PC-9 (cell line): ENCODE data around the gene PRCD. TPM values are rescaled to one million over a fixed set of nuclear protein-coding genes. Genes with fewer than 3 reads are reported as not detected.
"Not testable (repeated sequence)": the region's sequence is repeated elsewhere in the genome, so short reads cannot be mapped to it uniquely, and the experiment has no call there.

Experiments
- BruUV-seq: library from RNA; stranded (reverse); fragments of 400-500 nt; replicated peaks from 2 replicates; lab custom pipeline; 2021; lab: Mats Ljungman, UMichigan
- CTCF ChIA-PET: fragments of 300-600 bp; sonication (Branson Sonifier 250); formaldehyde crosslinking; loops from one replicate; lab custom pipeline; 2022; ENCODE audit warnings: antibody characterized with exemption; lab: Charles Lee
- POLR2A ChIA-PET: fragments of 300-600 bp; sonication (Branson Sonifier 250); formaldehyde crosslinking; loops from one replicate; lab custom pipeline; 2022; ENCODE audit warnings: antibody characterized with exemption; ENCODE audit not compliant: unreplicated experiment; lab: Charles Lee
- DNase-seq, 2 experiments: peaks; one replicate each; pipeline versions ENCODE4 v3.0.0 to v3.0.0-alpha.2; 2015 to 2022; ENCODE audit warnings: mixed read lengths in 1 of 2
- H2AFZ ChIP-seq: fragments of 200-600 bp; sonication (generic); 2 replicates; pipeline ENCODE4 v1.8.1; 2017; ENCODE audit warnings: antibody characterized with exemption
- H3F3A ChIP-seq: fragments of 200-600 bp; sonication (generic); 2 replicates; pipeline ENCODE4 v1.8.1; 2017; ENCODE audit warnings: antibody characterized with exemption, mild to moderate bottlenecking, low read depth; ENCODE audit not compliant: insufficient read depth
- H3K27ac ChIP-seq: fragments of 200-600 bp; sonication (generic); 2 replicates; pipeline ENCODE4 v1.6.1; 2016; ENCODE audit warnings: mixed run types
- H3K27me3 ChIP-seq: fragments of 200-600 bp; sonication (generic); 2 replicates; pipeline ENCODE4 v1.6.1; 2016; ENCODE audit warnings: low read depth, mixed run types; ENCODE audit not compliant: insufficient read depth
- H3K36me3 ChIP-seq: fragments of 200-600 bp; sonication (generic); 2 replicates; pipeline ENCODE4 v1.6.1; 2016; ENCODE audit warnings: low read depth, mixed run types
- H3K4me1 ChIP-seq: fragments of 200-600 bp; sonication (generic); replicated peaks from 2 replicates; pipeline ENCODE4 v1.6.1; 2016; ENCODE audit warnings: mixed run types; ENCODE audit not compliant: insufficient read depth
- H3K4me2 ChIP-seq: fragments of 200-600 bp; sonication (generic); 2 replicates; pipeline ENCODE4 v1.6.1; 2017; ENCODE audit warnings: mixed run types
- H3K4me3 ChIP-seq: fragments of 200-600 bp; sonication (generic); 2 replicates; pipeline ENCODE4 v1.6.1; 2016; ENCODE audit warnings: mixed run types
- H3K79me2 ChIP-seq: fragments of 200-600 bp; sonication (generic); 2 replicates; pipeline ENCODE4 v1.6.1; 2017; ENCODE audit warnings: low read depth, mixed run types
- H3K9me2 ChIP-seq: fragments of 200-600 bp; sonication (generic); 2 replicates; pipeline ENCODE4 v1.8.1; 2017; ENCODE audit warnings: mild to moderate bottlenecking; ENCODE audit not compliant: insufficient read depth
- H3K9me3 ChIP-seq: fragments of 200-600 bp; sonication (generic); 2 replicates; pipeline ENCODE4 v1.8.1; 2016; ENCODE audit warnings: low read depth; ENCODE audit not compliant: insufficient read depth
- H4K20me1 ChIP-seq: fragments of 200-600 bp; sonication (generic); 2 replicates; pipeline ENCODE4 v1.8.1; 2017; ENCODE audit not compliant: insufficient read depth
- EZH2 ChIP-seq: fragments of 200-600 bp; sonication (generic); IDR thresholded peaks from 2 replicates; pipeline ENCODE4 v1.8.0; 2017; ENCODE audit warnings: antibody characterized with exemption, low read depth
- intact Hi-C: fragments of 100-400 bp; cut with micrococcal nuclease; formaldehyde crosslinking; loops from one replicate; pipeline ENCODE4 v1.10.0; 2022; ENCODE audit not compliant: unreplicated experiment
- total RNA-seq: library from RNA; stranded (reverse); gene quantifications from 2 replicates; pipeline ENCODE4 v1.2.3, GENCODE V29; 2021
- TF ChIP-seq, protein P1 (sequence below): fragments of 200-600 bp; sonication (generic); conservative IDR thresholded peaks from 2 replicates; pipeline ENCODE4 v1.6.1; 2017; ENCODE audit warnings: mixed run types, antibody characterized with exemption, mild to moderate bottlenecking, moderate library complexity

The PRCD gene
- total RNA-seq, 1 experiment from 2014 or later, result 2.7 TPM

DNA sequence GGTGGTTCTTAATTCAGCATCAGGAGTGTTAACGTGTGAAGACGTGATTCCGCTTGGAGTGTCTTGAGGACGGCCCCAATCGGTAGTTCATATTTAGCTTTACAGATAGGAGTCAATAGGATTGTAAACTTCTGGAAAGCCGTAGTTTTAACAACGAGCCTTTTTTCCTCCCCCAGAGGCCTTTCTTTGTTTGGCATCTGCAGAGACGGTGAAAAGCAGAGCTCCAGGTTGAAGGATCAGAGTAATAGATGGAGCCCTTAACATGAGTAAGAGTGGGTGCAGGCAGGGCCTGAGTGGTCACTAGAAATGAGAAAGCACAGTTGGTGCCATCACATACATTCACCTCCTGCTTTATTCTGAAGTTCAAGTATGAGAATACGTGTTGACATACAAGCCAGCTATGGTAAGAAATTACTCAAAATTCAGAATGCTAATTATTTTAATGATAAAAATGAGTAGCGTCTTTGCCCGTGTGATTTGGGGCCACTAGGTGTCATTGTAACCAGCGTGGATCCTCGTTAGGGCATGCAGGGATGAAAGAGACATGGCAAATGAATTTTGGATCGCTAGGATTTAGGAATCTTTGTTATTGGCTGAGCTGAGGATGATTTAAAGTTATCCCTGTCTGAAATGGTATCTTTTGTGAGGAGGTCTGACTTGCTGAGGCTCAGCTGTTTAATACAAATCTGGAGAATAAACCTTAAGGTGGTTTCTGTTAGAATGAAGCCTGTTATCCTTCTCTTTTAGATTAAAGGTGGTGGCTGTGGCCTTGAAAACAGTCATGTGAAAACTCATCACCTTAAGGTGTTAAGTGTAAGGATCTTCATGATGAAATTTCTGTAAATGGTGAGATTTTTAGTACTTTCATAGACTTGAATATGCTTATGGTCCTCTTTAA, 18.6 kb downstream of the PRCD start:
- H2AFZ ChIP-seq, result no peak overlapping the region; the same call in 1 of the 2 replicates
- H3K4me2 ChIP-seq, result peak overlapping the region; percentile 99
- no TSS peak for BruUV-seq
- TF ChIP-seq, protein P1, sequence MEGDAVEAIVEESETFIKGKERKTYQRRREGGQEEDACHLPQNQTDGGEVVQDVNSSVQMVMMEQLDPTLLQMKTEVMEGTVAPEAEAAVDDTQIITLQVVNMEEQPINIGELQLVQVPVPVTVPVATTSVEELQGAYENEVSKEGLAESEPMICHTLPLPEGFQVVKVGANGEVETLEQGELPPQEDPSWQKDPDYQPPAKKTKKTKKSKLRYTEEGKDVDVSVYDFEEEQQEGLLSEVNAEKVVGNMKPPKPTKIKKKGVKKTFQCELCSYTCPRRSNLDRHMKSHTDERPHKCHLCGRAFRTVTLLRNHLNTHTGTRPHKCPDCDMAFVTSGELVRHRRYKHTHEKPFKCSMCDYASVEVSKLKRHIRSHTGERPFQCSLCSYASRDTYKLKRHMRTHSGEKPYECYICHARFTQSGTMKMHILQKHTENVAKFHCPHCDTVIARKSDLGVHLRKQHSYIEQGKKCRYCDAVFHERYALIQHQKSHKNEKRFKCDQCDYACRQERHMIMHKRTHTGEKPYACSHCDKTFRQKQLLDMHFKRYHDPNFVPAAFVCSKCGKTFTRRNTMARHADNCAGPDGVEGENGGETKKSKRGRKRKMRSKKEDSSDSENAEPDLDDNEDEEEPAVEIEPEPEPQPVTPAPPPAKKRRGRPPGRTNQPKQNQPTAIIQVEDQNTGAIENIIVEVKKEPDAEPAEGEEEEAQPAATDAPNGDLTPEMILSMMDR, result peak; percentile 59; the same call in 1 of the 2 replicates
- no peak for TF ChIP-seq EZH2
- DNase-seq, result no peak
- H3K9me2 ChIP-seq, result no peaks in the 10 kb centered on the region
- peak overlapping the region; percentile 97 for H3K4me3 ChIP-seq
- peaks cover 43% of the 10 kb centered on the region for H4K20me1 ChIP-seq
- H3K9me3 ChIP-seq, result no peaks in the 10 kb centered on the region
- H3K36me3 ChIP-seq, result peaks cover 18% of the 10 kb centered on the region
- ChIA-PET CTCF (interaction anchor here (0.5 to 2.6 kb wide), 6 partner anchors 28 to 123 kb away, joined by 3 to 9 read pairs (median 6); partner anchors contain the start of gene ST6GALNAC2), POLR2A (interaction anchor here (0.6 to 1.3 kb wide), 3 partner anchors 26 to 123 kb away, joined by 3 to 5 read pairs (median 3); no protein-coding TSS in a partner anchor)
- intact Hi-C loops, result loop anchor here (1.0 to 5.0 kb wide), 3 partner anchors 55 to 169 kb away; partner anchors contain the start of genes JMJD6 and METTL23
- H3K27me3 ChIP-seq, result no peaks in the 10 kb centered on the region
- H3K27ac ChIP-seq, result peak overlapping the region; percentile 85
- peaks cover 33% of the 10 kb centered on the region for H3F3A ChIP-seq
- H3K79me2 ChIP-seq, result peaks cover 56% of the 10 kb centered on the region
- peaks cover 27% of the 10 kb centered on the region for H3K4me1 ChIP-seq

DNA sequence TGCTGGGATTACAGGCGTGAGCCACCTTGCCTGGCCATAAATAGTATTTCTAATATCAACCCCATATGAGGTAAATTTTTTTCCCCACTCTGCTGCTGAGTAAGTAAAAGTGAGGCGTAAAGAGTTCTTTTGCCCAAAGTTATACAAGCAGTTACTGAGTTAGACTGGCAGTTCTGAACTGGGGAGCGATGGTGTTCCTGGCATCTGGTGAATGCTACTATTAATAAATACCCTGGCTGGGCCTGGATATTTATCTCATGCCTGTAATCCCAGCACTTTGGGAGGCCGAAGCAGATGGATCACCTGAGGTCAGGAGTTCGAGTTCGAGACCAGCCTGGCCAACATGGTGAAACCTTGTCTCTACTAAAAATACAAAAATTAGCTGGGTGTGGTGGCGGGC, 19.6 kb downstream of the PRCD start:
- H3K27ac ChIP-seq, result peak overlapping the region; percentile 50; the same call in 1 of the 2 replicates
- not testable (repeated sequence) for H3K9me3 ChIP-seq, H3K27me3 ChIP-seq, H3K9me2 ChIP-seq, H2AFZ ChIP-seq, BruUV-seq, DNase-seq
- intact Hi-C loops, result loop anchor here (5.0 kb wide), 1 partner anchor 168 kb away; the partner anchor contains the start of genes JMJD6 and METTL23
- H3F3A ChIP-seq, result peaks cover 33% of the 10 kb centered on the region
- peaks cover 27% of the 10 kb centered on the region for H3K4me1 ChIP-seq
- POLR2A ChIA-PET, result interaction anchor here (0.5 kb wide), 1 partner anchor 19 kb away, joined by 8 read pairs; no protein-coding TSS in a partner anchor
- H3K4me2 ChIP-seq, result peak overlapping the region; percentile 99
- H4K20me1 ChIP-seq, result peaks cover 43% of the 10 kb centered on the region
- H3K79me2 ChIP-seq, result peaks cover 56% of the 10 kb centered on the region
- H3K4me3 ChIP-seq, result peak overlapping the region; percentile 97; the same call in 1 of the 2 replicates
- peaks cover 18% of the 10 kb centered on the region for H3K36me3 ChIP-seq
- CTCF ChIA-PET, result interaction anchor here (1.4 kb wide), 1 partner anchor 54 kb away, joined by 4 read pairs; no protein-coding TSS in a partner anchor

DNA sequence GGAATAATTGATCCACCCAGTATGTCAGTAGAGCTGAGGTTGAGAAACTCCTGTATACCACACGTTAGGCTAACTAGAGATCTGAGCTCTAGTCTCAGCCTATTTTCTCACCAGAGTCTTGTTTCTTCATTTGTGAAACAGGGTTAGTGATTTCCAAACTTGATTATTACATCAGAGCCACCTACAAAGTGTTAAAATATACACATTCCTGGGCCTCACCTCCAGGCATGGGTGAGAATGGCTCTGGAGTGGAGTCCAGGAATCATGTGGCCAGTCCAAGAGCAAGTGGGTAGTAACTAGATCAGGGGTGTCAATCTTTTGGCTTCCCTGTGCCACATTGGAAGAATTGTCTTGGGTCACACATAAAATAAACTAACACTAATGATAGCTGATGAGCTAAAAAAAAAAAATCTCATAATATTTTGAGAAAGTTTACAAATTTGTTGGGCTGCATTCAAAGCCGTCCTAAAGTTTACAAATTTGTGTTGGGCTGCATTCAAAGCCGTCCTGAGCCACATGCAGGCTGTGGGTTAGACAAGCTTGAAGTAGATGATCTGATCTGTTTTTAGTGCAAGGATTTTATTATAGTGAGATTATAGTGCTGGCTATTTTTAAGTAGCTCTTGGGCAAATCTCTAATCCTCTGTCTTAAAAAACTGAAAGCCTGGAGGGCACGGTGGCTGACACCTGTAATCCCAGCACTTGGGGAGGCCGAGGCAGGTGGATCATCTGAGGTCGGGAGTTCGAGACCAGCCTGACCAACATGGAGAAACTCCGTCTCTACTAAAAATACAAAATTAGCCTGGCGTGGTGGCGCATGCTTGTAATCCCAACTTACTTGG, 20.4 kb downstream of the PRCD start:
- TF ChIP-seq, protein P1, result no peak
- TF ChIP-seq EZH2, result no peak
- peaks cover 18% of the 10 kb centered on the region for H3K36me3 ChIP-seq

More for the DNA sequence above, 20.4 kb downstream of the PRCD start:
- peaks cover 43% of the 10 kb centered on the region for H4K20me1 ChIP-seq
- no peak overlapping the region for H2AFZ ChIP-seq
- no peaks in the 10 kb centered on the region for H3K9me3 ChIP-seq
- POLR2A ChIA-PET, result interaction anchor here (0.5 kb wide), 1 partner anchor 19 kb away, joined by 8 read pairs; no protein-coding TSS in a partner anchor
- peak overlapping the region; percentile 50; the same call in 1 of the 2 replicates for H3K27ac ChIP-seq
- H3K79me2 ChIP-seq, result peaks cover 56% of the 10 kb centered on the region
- peak overlapping the region; percentile 99 for H3K4me2 ChIP-seq
- peak overlapping the region; percentile 97; the same call in 1 of the 2 replicates for H3K4me3 ChIP-seq
- H3F3A ChIP-seq, result peaks cover 33% of the 10 kb centered on the region
- H3K4me1 ChIP-seq, result peaks cover 27% of the 10 kb centered on the region
- DNase-seq, result no peak
- CTCF ChIA-PET, result interaction anchor here (1.4 kb wide), 1 partner anchor 53 kb away, joined by 4 read pairs; no protein-coding TSS in a partner anchor
- no peaks in the 10 kb centered on the region for H3K27me3 ChIP-seq
- intact Hi-C loops, result no loop called here
- BruUV-seq, result no TSS peak
- H3K9me2 ChIP-seq, result no peaks in the 10 kb centered on the region
